Esophagus muscularis mucosa (tissue), 4 donors: ENCODE measurements around the gene IQCH. TPM values are rescaled to one million over a fixed set of nuclear protein-coding genes. Genes with fewer than 3 reads are reported as not detected.

Experiments used
- DNase-seq: peaks from one replicate; pipeline ENCODE4 v3.0.0-alpha.2; 2017; ENCODE audit errors: extremely low spot score
- H3K27ac ChIP-seq, 4 donors: fragments of 200-600 bp; sonication (generic); replicated peaks in 1 of 4; 1 replicate in 3 of 4; 2 replicates in 1 of 4; pipeline ENCODE4 v1.5.1; 2016 to 2019; ENCODE audit warnings: mild to moderate bottlenecking in 1 of 4
- H3K27me3 ChIP-seq, 4 donors: fragments of 200-600 bp; sonication (generic); one replicate each; pipeline versions ENCODE4 v1.5.1 to v1.6.0; 2016 to 2019
- H3K36me3 ChIP-seq, 4 donors: fragments of 200-600 bp; sonication (generic); one replicate each; pipeline ENCODE4 v1.5.1; 2016 to 2019
- H3K4me1 ChIP-seq, 4 donors: fragments of 200-600 bp; sonication (generic); one replicate each; pipeline ENCODE4 v1.5.1; 2016 to 2019
- H3K4me3 ChIP-seq, 4 donors: fragments of 200-600 bp; sonication (generic); 1 replicate in 2 of 4; 2 replicates in 2 of 4; pipeline ENCODE4 v1.5.1; 2016 to 2019; ENCODE audit warnings: mild to moderate bottlenecking in 4 of 4, moderate library complexity in 1 of 4
- H3K9me3 ChIP-seq, 4 donors: fragments of 200-600 bp; sonication (generic); 1 replicate in 3 of 4; 2 replicates in 1 of 4; pipeline ENCODE4 v1.5.1; 2016 to 2019
- CTCF ChIP-seq, 3 experiments: fragments of 200-600 bp in 2 of 3; fragments of 450-650 bp in 1 of 3; sonication (generic) in 2 of 3; IDR thresholded peaks; one replicate each; pipeline ENCODE4 v1.5.1; 2017 to 2019; ENCODE audit warnings: antibody characterized with exemption in 3 of 3, mild to moderate bottlenecking in 2 of 3, moderate library complexity in 1 of 3
- EP300 ChIP-seq: sonication (generic); formaldehyde crosslinking; IDR thresholded peaks from one replicate; pipeline ENCODE4 v1.6.1; 2017; ENCODE audit warnings: antibody characterized with exemption
- POLR2A ChIP-seq: fragments of 450-650 bp; IDR thresholded peaks from one replicate; pipeline ENCODE4 v1.6.1; 2017; ENCODE audit warnings: antibody characterized with exemption, moderate library complexity, mild to moderate bottlenecking, low read depth
- POLR2AphosphoS5 ChIP-seq, 2 donors: sonication (generic); formaldehyde crosslinking; IDR thresholded peaks; one replicate each; pipeline ENCODE4 v1.6.1; 2017; ENCODE audit warnings: antibody characterized with exemption in 2 of 2
- WGBS: methylation state at CpG from one replicate; pipeline ENCODE4 v1.1.5; 2018; 5-methylcytosine and 5-hydroxymethylcytosine counted together
- intact Hi-C: fragments of 100-400 bp; cut with DNase I; formaldehyde crosslinking; loops from one replicate; pipeline ENCODE4 v1.15.1; 2023
- total RNA-seq, 4 donors: library from RNA; depleted of rRNA; stranded (reverse); fragments of >200 nt; gene quantifications; one replicate each; pipeline versions ENCODE4 v1.1.0 to v1.2.1, GENCODE V29; 2016

IQCH gene
- total RNA-seq, 4 donors from 2014 or later, result 0.58 to 2.4 (median 1.2) TPM

- 87% methylated on average over 2 of the region's 2 CpGs for WGBS
- TF ChIP-seq POLR2A (no peak), CTCF (IDR thresholded peaks at IDR 0.05) (no peak), POLR2AphosphoS5 (IDR thresholded peaks at IDR 0.05) (no peak), EP300 (no peak)
- no peak overlapping the region for H3K4me3 ChIP-seq
- DNase-seq, result no peak
- no peaks in the 10 kb centered on the region for H3K4me1 ChIP-seq
- intact Hi-C loops, result no loop called here
- H3K27ac ChIP-seq, result no peak overlapping the region
- no peaks in the 10 kb centered on the region for H3K36me3 ChIP-seq
- no peaks in the 10 kb centered on the region for H3K27me3 ChIP-seq
- H3K9me3 ChIP-seq, result no peaks in the 10 kb centered on the region
Observed at GRCh38 chr15:67335534-67336222, 81.1 kb downstream of the IQCH start.

DNA sequence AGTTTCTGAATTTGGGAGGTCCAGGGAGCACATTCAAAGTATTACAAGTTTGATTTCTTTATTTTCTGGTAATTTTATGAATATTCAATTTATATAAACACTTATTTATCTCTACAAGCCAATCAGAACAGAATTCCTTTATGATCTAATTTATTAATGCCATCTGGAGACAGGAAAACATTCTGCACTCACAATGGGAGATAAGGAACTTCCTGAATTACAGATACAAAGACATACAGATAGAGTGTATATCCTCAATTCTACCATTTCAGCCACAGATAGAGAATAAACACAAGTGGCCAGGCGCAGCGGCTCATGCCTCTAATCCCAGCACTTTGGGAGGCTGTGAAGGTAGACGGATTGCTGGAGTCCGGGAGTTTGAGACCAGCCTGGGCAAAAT is 86.0 kb downstream of the IQCH start:
- no peak overlapping the region for H3K27ac ChIP-seq
- intact Hi-C loops, result no loop called here
- H3K4me1 ChIP-seq, result no peaks in the 10 kb centered on the region
- DNase-seq, result no peak
- TF ChIP-seq POLR2A, result no peak
- TF ChIP-seq CTCF (IDR thresholded peaks at IDR 0.05), result no peak
- TF ChIP-seq EP300, result no peak
- TF ChIP-seq POLR2AphosphoS5 (IDR thresholded peaks at IDR 0.05), result no peak
- H3K9me3 ChIP-seq, result no peaks in the 10 kb centered on the region
- WGBS, result 93% methylated on average over 4 of the region's 4 CpGs
- no peaks in the 10 kb centered on the region for H3K36me3 ChIP-seq
- no peaks in the 10 kb centered on the region for H3K27me3 ChIP-seq
- H3K4me3 ChIP-seq, result no peak overlapping the region

GRCh38 chr15:67341539-67341938 is 87.0 kb downstream of the IQCH start:
- no peaks in the 10 kb centered on the region for H3K27me3 ChIP-seq

DNA sequence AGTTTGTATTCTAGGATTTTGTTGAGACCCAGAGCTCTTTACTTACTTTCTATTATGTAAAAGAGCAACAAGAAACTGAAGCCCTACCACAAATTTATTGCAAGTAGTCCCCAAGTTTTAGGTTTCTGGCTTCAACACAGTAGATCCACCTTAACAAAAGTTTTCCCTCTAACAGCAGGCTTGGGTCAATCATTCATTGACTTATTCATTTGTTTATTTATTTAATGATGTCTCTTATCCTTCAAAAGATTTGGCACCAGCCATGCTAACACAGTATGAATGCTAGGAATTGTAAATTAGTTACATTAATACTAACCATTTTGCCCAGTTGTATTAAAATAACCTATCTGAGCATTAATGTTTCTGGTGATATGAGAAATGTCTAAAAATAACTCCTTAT is 88.6 kb downstream of the IQCH start:
- H3K9me3 ChIP-seq, result peaks cover 0 to 16% (median 3%) of the 10 kb centered on the region in 4 donors
- no peaks in the 10 kb centered on the region for H3K4me1 ChIP-seq
- no peak for DNase-seq
- no peaks in the 10 kb centered on the region for H3K36me3 ChIP-seq
- intact Hi-C loops, result no loop called here
- H3K27ac ChIP-seq, result no peak overlapping the region
- no peaks in the 10 kb centered on the region for H3K27me3 ChIP-seq
- TF ChIP-seq EP300, result no peak
- no peak for TF ChIP-seq POLR2AphosphoS5 (IDR thresholded peaks at IDR 0.05)
- no peak for TF ChIP-seq CTCF (IDR thresholded peaks at IDR 0.05)
- TF ChIP-seq POLR2A, result no peak
- no peak overlapping the region for H3K4me3 ChIP-seq

More at GRCh38 chr15:67341539-67341938, 87.0 kb downstream of the IQCH start:
- intact Hi-C loops, result no loop called here
- Histone ChIP-seq H3K4me3 (no peak overlapping the region), H3K27ac (no peak overlapping the region), H3K4me1 (no peaks in the 10 kb centered on the region), H3K36me3 (no peaks in the 10 kb centered on the region), H3K9me3 (peaks cover 0 to 5% (median 0%) of the 10 kb centered on the region in 4 donors)
- TF ChIP-seq POLR2A (no peak), CTCF (IDR thresholded peaks at IDR 0.05) (no peak), POLR2AphosphoS5 (IDR thresholded peaks at IDR 0.05) (no peak), EP300 (no peak)
- no peak for DNase-seq
- 89% methylated on average over 2 of the region's 2 CpGs for WGBS

GRCh38 chr15:67349634-67350033 is 95.0 kb downstream of the IQCH start:
- Histone ChIP-seq H3K4me1 (no peaks in the 10 kb centered on the region), H3K4me3 (no peak overlapping the region), H3K27ac (no peak overlapping the region), H3K36me3 (no peaks in the 10 kb centered on the region), H3K27me3 (no peaks in the 10 kb centered on the region), H3K9me3 (peaks cover 0 to 30% (median 15%) of the 10 kb centered on the region in 4 donors)
- intact Hi-C loops, result no loop called here
- DNase-seq, result no peak
- TF ChIP-seq POLR2A (no peak), POLR2AphosphoS5 (IDR thresholded peaks at IDR 0.05) (no peak), EP300 (no peak), CTCF (IDR thresholded peaks at IDR 0.05) (no peak)
